B cell (primary cell): Measurements from ENCODE around the gene TBRG1.

Source experiments
- EZH2 ChIP-seq: IDR thresholded peaks from 2 replicates; pipeline ENCODE4 v1.6.1; 2012; ENCODE audit warnings: borderline replicate concordance, low read depth, mild to moderate bottlenecking, moderate library complexity, low read length; ENCODE audit not compliant: insufficient read depth, poor library complexity, severe bottlenecking
- TF ChIP-seq, protein P1 (sequence below): fragments of 200-600 bp; IDR thresholded peaks from one replicate; pipeline ENCODE4 v1.8.0; 2022; ENCODE audit warnings: antibody characterized with exemption, mild to moderate bottlenecking

DNA sequence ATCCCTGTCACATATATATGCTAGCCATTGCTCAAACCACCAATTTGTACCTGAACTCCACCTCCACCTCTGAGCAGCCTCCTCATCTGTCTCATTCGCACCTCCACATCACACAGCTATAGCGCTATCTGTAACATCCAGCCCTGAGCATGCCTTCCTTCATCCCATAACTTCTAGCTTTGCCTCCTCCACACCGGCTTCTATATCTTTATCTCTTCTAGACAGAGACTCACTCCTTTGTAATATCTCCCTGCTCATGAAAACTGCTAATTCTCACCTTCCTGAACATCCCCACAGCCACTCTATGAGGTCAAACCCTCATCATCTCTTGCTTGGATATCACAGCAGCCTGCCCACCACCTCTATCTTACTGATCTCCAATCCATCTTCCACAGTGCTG, 44.9 kb downstream of the TBRG1 start:
- TF ChIP-seq, protein P1, sequence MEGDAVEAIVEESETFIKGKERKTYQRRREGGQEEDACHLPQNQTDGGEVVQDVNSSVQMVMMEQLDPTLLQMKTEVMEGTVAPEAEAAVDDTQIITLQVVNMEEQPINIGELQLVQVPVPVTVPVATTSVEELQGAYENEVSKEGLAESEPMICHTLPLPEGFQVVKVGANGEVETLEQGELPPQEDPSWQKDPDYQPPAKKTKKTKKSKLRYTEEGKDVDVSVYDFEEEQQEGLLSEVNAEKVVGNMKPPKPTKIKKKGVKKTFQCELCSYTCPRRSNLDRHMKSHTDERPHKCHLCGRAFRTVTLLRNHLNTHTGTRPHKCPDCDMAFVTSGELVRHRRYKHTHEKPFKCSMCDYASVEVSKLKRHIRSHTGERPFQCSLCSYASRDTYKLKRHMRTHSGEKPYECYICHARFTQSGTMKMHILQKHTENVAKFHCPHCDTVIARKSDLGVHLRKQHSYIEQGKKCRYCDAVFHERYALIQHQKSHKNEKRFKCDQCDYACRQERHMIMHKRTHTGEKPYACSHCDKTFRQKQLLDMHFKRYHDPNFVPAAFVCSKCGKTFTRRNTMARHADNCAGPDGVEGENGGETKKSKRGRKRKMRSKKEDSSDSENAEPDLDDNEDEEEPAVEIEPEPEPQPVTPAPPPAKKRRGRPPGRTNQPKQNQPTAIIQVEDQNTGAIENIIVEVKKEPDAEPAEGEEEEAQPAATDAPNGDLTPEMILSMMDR, result no peak
- no peak for TF ChIP-seq EZH2
